ENCODE measurements around the gene LCP2.

LCP2 gene

GRCh38 chr5:170315154-170315553 is 17.6 kb upstream of the LCP2 start:
- DNase-seq (ENCODE audit: low read depth in 2 of 2) = no peak

- DNase-seq (ENCODE audit: low read depth in 2 of 2) = no peak
These were observed 17.0 kb upstream of the LCP2 start for GRCh38 chr5:170314541-170315095.

GRCh38 chr5:170313816-170314215 is 16.2 kb upstream of the LCP2 start:
- no peak for DNase-seq (ENCODE audit: low read depth in 2 of 2)

GRCh38 chr5:170313344-170313743 is 15.8 kb upstream of the LCP2 start:
- no peak for DNase-seq (ENCODE audit: low read depth in 2 of 2)

- peak; percentile 66 to 70 for DNase-seq (ENCODE audit: low read depth in 2 of 2)
These were observed 15.1 kb upstream of the LCP2 start for GRCh38 chr5:170312666-170313065.

- no peak for DNase-seq (ENCODE audit: low read depth in 2 of 2)
These were observed 14.7 kb upstream of the LCP2 start for GRCh38 chr5:170312301-170312595.

- no peak for DNase-seq (ENCODE audit: low read depth in 2 of 2)
These were observed 14.1 kb upstream of the LCP2 start for GRCh38 chr5:170311511-170312300.

GRCh38 chr5:170310256-170310926 is 12.8 kb upstream of the LCP2 start:
- no peak for DNase-seq (ENCODE audit: low read depth in 2 of 2)

- no peak for DNase-seq (ENCODE audit: low read depth in 2 of 2)
These were observed 11.1 kb upstream of the LCP2 start for GRCh38 chr5:170308686-170309085.

- no peak for DNase-seq (ENCODE audit: low read depth in 2 of 2)
These were observed 10.2 kb upstream of the LCP2 start for GRCh38 chr5:170307575-170308465.

GRCh38 chr5:170306381-170306831 is 8.8 kb upstream of the LCP2 start:
- no peak for DNase-seq (ENCODE audit: low read depth in 2 of 2)

GRCh38 chr5:170305646-170306025 is 8.1 kb upstream of the LCP2 start:
- no peak for DNase-seq (ENCODE audit: low read depth in 2 of 2)

- no peak for DNase-seq (ENCODE audit: low read depth in 2 of 2)
These were observed 7.6 kb upstream of the LCP2 start for GRCh38 chr5:170305016-170305645.

GRCh38 chr5:170303549-170303948 is 6.0 kb upstream of the LCP2 start:
- no peak for DNase-seq (ENCODE audit: low read depth in 2 of 2)

GRCh38 chr5:170302653-170303501 is 5.3 kb upstream of the LCP2 start:
- no peak for DNase-seq (ENCODE audit: low read depth in 2 of 2)

GRCh38 chr5:170301981-170302652 is 4.5 kb upstream of the LCP2 start:
- no peak for DNase-seq (ENCODE audit: low read depth in 2 of 2)

- no peak for DNase-seq (ENCODE audit: low read depth in 2 of 2)
These were observed 3.6 kb upstream of the LCP2 start for GRCh38 chr5:170301149-170301548.

- DNase-seq (ENCODE audit: low read depth in 2 of 2) = no peak
These were observed 2.9 kb upstream of the LCP2 start for GRCh38 chr5:170300361-170301013.

- DNase-seq (ENCODE audit: low read depth in 2 of 2) = no peak
These were observed 515 bp downstream of the LCP2 start for GRCh38 chr5:170296935-170297588.

All from stimulated activated CD8-positive, alpha-beta memory T cell treated with anti-CD3 and anti-CD28 coated beads, Interleukin-15, amount 100 ng/mL, for 48 hours (primary cell).